Right lobe of liver (tissue), 6 donors: ENCODE data around the gene MRPL18. TPM values are rescaled to one million over a fixed set of nuclear protein-coding genes. Genes with fewer than 3 reads are reported as not detected.

Experiments used
- ATAC-seq, 4 donors: fragments of 200-7000 bp; cut with Tn5 transposase; one replicate each; pipeline ENCODE4 v1.9.1; 2020; ENCODE audit warnings: mild to moderate bottlenecking in 4 of 4, moderate library complexity in 4 of 4
- DNase-seq, 3 donors: peaks; one replicate each; pipeline ENCODE4 v3.0.0-alpha.2; 2020
- H3K27ac ChIP-seq, 3 donors: fragments of 200-600 bp; one replicate each; pipeline ENCODE4 v1.8.0; 2022
- H3K27me3 ChIP-seq, 2 donors: fragments of 200-600 bp; one replicate each; pipeline ENCODE4 v1.8.0; 2022
- H3K36me3 ChIP-seq, 4 donors: fragments of 200-600 bp; sonication (generic) in 1 of 4; one replicate each; pipeline versions ENCODE4 v1.5.1 to v1.8.0; 2017 to 2022; ENCODE audit warnings: control low read depth in 1 of 4
- H3K4me1 ChIP-seq, 4 donors: fragments of 200-600 bp; sonication (generic) in 1 of 4; one replicate each; pipeline versions ENCODE4 v1.5.1 to v1.8.0; 2017 to 2022; ENCODE audit warnings: control low read depth in 1 of 4
- H3K4me3 ChIP-seq, 3 donors: fragments of 200-600 bp; one replicate each; pipeline ENCODE4 v1.8.0; 2022
- H3K9me3 ChIP-seq, 4 donors: fragments of 200-600 bp; sonication (generic) in 1 of 4; one replicate each; pipeline versions ENCODE4 v1.5.1 to v1.8.0; 2017 to 2022; ENCODE audit warnings: control low read depth in 1 of 4
- CTCF ChIP-seq, 4 donors: fragments of 200-600 bp in 3 of 4; fragments of 450-650 bp in 1 of 4; IDR thresholded peaks; one replicate each; pipeline versions ENCODE4 v1.5.1 to v1.8.0; 2016 to 2022; ENCODE audit warnings: antibody characterized with exemption in 4 of 4, mild to moderate bottlenecking in 2 of 4
- POLR2A ChIP-seq: fragments of 450-650 bp; IDR thresholded peaks from one replicate; pipeline ENCODE4 v1.6.1; 2017; ENCODE audit warnings: antibody characterized with exemption, mild to moderate bottlenecking
- WGBS: methylation state at CpG from one replicate; pipeline ENCODE4 v1.1.6; 2018; ENCODE audit warnings: low coverage, low lambda C conversion rate; ENCODE audit not compliant: insufficient coverage; ENCODE audit errors: missing lambda C conversion rate; 5-methylcytosine and 5-hydroxymethylcytosine counted together
- intact Hi-C, 2 donors: fragments of 100-400 bp; cut with DNase I; formaldehyde crosslinking; loops; one replicate each; pipeline versions ENCODE4 v1.11.2 to v1.14.1; 2022
- total RNA-seq, 6 experiments: library from RNA; depleted of rRNA in 2 of 6; stranded (reverse); fragments of >200 nt in 2 of 6; fragmentation: NEBNext Ultra II Directional in 3 of 6; extraction: Animal tissue kit (Norgen Biotek cat#: 25700) in 3 of 6; gene quantifications; one replicate each; pipeline versions ENCODE4 v1.1.0 to v1.2.4, GENCODE V29; 2016 to 2023
- donor health status: DM: no; HTN: yes; CAD: no.
- donor health status: DM: no; HTN: no; CAD: no.
- donor health status: DM: no; HTN: no; CAD: no.
- donor health status: DM: no; HTN: yes; CAD: no.
- donor health status: DM: no; HTN: yes; CAD: no.

MRPL18 gene
- total RNA-seq, 6 experiments from 2014 or later = 26.6 to 78.5 (median 43.1) TPM

- WGBS = 95% methylated on average over 13 of the region's 50 CpGs
- H3K27me3 ChIP-seq = no peaks in the 10 kb centered on the region
- peak in 1 of 4 donors; percentile 19 for ATAC-seq
- no peak within 1 kb of the TSS for H3K4me3 ChIP-seq
- TF ChIP-seq POLR2A = no peak
- TF ChIP-seq CTCF (IDR thresholded peaks at IDR 0.05) = no peak
- intact Hi-C loops = no loop called here
- H3K36me3 ChIP-seq = peaks cover 3 to 33% (median 15%) of the 10 kb centered on the region in 4 donors
- DNase-seq = no peak
- no peak within 1 kb of the TSS for H3K27ac ChIP-seq
- H3K4me1 ChIP-seq = peaks cover 0 to 2% (median 0%) of the 10 kb centered on the region in 4 donors
- H3K9me3 ChIP-seq = no peaks in the 10 kb centered on the region
Observed at GRCh38 chr6:159800141-159800865, 10.0 kb downstream of the MRPL18 start, which contains the start of gene PNLDC1. Gene PNLDC1 (plus strand): TSS chr6:159800276. CDS start chr6:159800308, 32 bp downstream.

GRCh38 chr6:159801935-159802334 is 11.7 kb downstream of the MRPL18 start:
- intact Hi-C loops = no loop called here

GRCh38 chr6:159804504-159804903 is 14.2 kb downstream of the MRPL18 start:
- Histone ChIP-seq H3K4me1 (peaks cover 0 to 9% (median 0%) of the 10 kb centered on the region in 4 donors), H3K27me3 (no peaks in the 10 kb centered on the region), H3K4me3 (no peak overlapping the region), H3K36me3 (no peaks in the 10 kb centered on the region), H3K9me3 (no peaks in the 10 kb centered on the region), H3K27ac (no peak overlapping the region)
- intact Hi-C loops = no loop called here
- WGBS = 83% methylated on average over 10 of the region's 10 CpGs
- ATAC-seq (no peak), DNase-seq (no peak)
- no peak for TF ChIP-seq POLR2A
- TF ChIP-seq CTCF (IDR thresholded peaks at IDR 0.05) = no peak

More at GRCh38 chr6:159801935-159802334, 11.7 kb downstream of the MRPL18 start:
- H3K4me1 ChIP-seq = peaks cover 0 to 9% (median 0%) of the 10 kb centered on the region in 4 donors
- ATAC-seq (no peak), DNase-seq (no peak)
- peaks cover 3 to 25% (median 12%) of the 10 kb centered on the region in 4 donors for H3K36me3 ChIP-seq
- WGBS = 82% methylated on average over 7 of the region's 8 CpGs
- H3K27me3 ChIP-seq = no peaks in the 10 kb centered on the region
- H3K9me3 ChIP-seq = no peaks in the 10 kb centered on the region
- H3K27ac ChIP-seq = no peak overlapping the region
- H3K4me3 ChIP-seq = no peak overlapping the region
- TF ChIP-seq POLR2A (no peak), CTCF (IDR thresholded peaks at IDR 0.05) (no peak)

- WGBS = 68% methylated on average over 6 of the region's 6 CpGs
- TF ChIP-seq POLR2A = no peak
- TF ChIP-seq CTCF (IDR thresholded peaks at IDR 0.05) = no peak
- Histone ChIP-seq H3K27ac (no peak overlapping the region), H3K36me3 (no peaks in the 10 kb centered on the region), H3K27me3 (no peaks in the 10 kb centered on the region), H3K4me3 (no peak overlapping the region), H3K9me3 (no peaks in the 10 kb centered on the region), H3K4me1 (peaks cover 0 to 9% (median 0%) of the 10 kb centered on the region in 4 donors)
- ATAC-seq (peak in 2 of 4 donors; percentile 29 to 50), DNase-seq (no peak)
- intact Hi-C loops = no loop called here
Observed at GRCh38 chr6:159805440-159806020, 15.3 kb downstream of the MRPL18 start.
